Hepatocyte (in vitro differentiated cells): Measurements from ENCODE around the gene ETV2. TPM values are rescaled to one million over a fixed set of nuclear protein-coding genes. Genes with fewer than 3 reads are reported as not detected.
A peak's percentile ranks its signal among the peaks of the same experiment; 100 is the strongest.

ENCODE experiments used
- DNase-seq: peaks from one replicate; pipeline ENCODE4 v3.0.0-alpha.2; 2016; ENCODE audit warnings: low spot score
- H2AFZ ChIP-seq: fragments of 200-600 bp; sonication (generic); 2 replicates; pipeline ENCODE4 v1.6.0; 2016; ENCODE audit warnings: antibody characterized with exemption, mild to moderate bottlenecking
- H3K27ac ChIP-seq: fragments of 200-600 bp; sonication (generic); 2 replicates; pipeline ENCODE4 v1.5.1; 2016; ENCODE audit warnings: mild to moderate bottlenecking
- H3K27me3 ChIP-seq: fragments of 200-600 bp; sonication (generic); 2 replicates; pipeline ENCODE4 v1.6.1; 2016
- H3K36me3 ChIP-seq: fragments of 200-600 bp; sonication (generic); replicated peaks from 2 replicates; pipeline ENCODE4 v1.5.1; 2016; ENCODE audit warnings: low read depth; ENCODE audit not compliant: insufficient read depth
- H3K4me1 ChIP-seq: fragments of 200-600 bp; sonication (generic); 2 replicates; pipeline ENCODE4 v1.5.1; 2016; ENCODE audit warnings: mild to moderate bottlenecking, moderate library complexity; ENCODE audit not compliant: insufficient read depth
- H3K4me2 ChIP-seq: fragments of 200-600 bp; sonication (generic); 2 replicates; pipeline ENCODE4 v1.6.0; 2016
- H3K4me3 ChIP-seq: fragments of 200-600 bp; sonication (generic); 2 replicates; pipeline ENCODE4 v1.5.1; 2016; ENCODE audit warnings: mild to moderate bottlenecking
- H3K79me2 ChIP-seq: fragments of 200-600 bp; sonication (generic); 2 replicates; pipeline ENCODE4 v1.6.0; 2017; ENCODE audit warnings: mild to moderate bottlenecking
- H3K9me2 ChIP-seq: fragments of 200-600 bp; sonication (generic); replicated peaks from 2 replicates; pipeline ENCODE4 v1.6.0; 2017; ENCODE audit warnings: mild to moderate bottlenecking; ENCODE audit not compliant: insufficient read depth
- H3K9me3 ChIP-seq: fragments of 200-600 bp; sonication (generic); 2 replicates; pipeline ENCODE4 v1.5.1; 2016; ENCODE audit warnings: low read depth, mild to moderate bottlenecking
- H4K20me1 ChIP-seq: fragments of 200-600 bp; sonication (generic); 2 replicates; pipeline ENCODE4 v1.6.0; 2016; ENCODE audit warnings: mild to moderate bottlenecking; ENCODE audit not compliant: insufficient read depth, poor library complexity, severe bottlenecking
- CTCF ChIP-seq: fragments of 200-600 bp; sonication (generic); IDR thresholded peaks from 2 replicates; pipeline ENCODE4 v1.5.1; 2016; ENCODE audit warnings: antibody characterized with exemption, mild to moderate bottlenecking; ENCODE audit not compliant: poor library complexity
- EZH2 ChIP-seq: fragments of 200-600 bp; sonication (generic); IDR thresholded peaks from 2 replicates; pipeline ENCODE4 v1.6.1; 2016; ENCODE audit warnings: antibody characterized with exemption, mild to moderate bottlenecking, borderline replicate concordance
- EZH2phosphoT487 ChIP-seq: fragments of 200-600 bp; sonication (generic); IDR thresholded peaks from one replicate; pipeline ENCODE4 v1.6.1; 2018; ENCODE audit warnings: antibody characterized with exemption, mild to moderate bottlenecking, low read depth, moderate library complexity; ENCODE audit not compliant: unreplicated experiment, severe bottlenecking
- WGBS: methylation state at CpG from one replicate; pipeline ENCODE4 v1.1.6; 2016; ENCODE audit warnings: low lambda C conversion rate; ENCODE audit errors: missing lambda C conversion rate; 5-methylcytosine and 5-hydroxymethylcytosine counted together
- polyA plus RNA-seq: library from polyadenylated mRNA; unstranded; fragments of >200 nt; fragmentation: Nextera tagmentation; extraction: Ambion mirVana; gene quantifications from 2 replicates; pipeline ENCODE4 v1.2.1, GENCODE V29; 2016
- total RNA-seq: library from RNA; depleted of rRNA; stranded (reverse); fragments of >200 nt; gene quantifications from 2 replicates; pipeline ENCODE4 v1.2.3, GENCODE V29; 2014

ETV2 gene
- total and polyA plus RNA-seq, 2 experiments from 2014 or later: 0.79 to 1.4 TPM

- Histone ChIP-seq H3K9me3 (no peaks in the 10 kb centered on the region), H3K36me3 (no peaks in the 10 kb centered on the region), H2AFZ (no peak overlapping the region), H3K4me2 (no peak overlapping the region), H3K27me3 (no peaks in the 10 kb centered on the region), H3K27ac (no peak overlapping the region), H3K79me2 (no peaks in the 10 kb centered on the region), H3K4me1 (no peaks in the 10 kb centered on the region), H3K9me2 (no peaks in the 10 kb centered on the region), H3K4me3 (no peak overlapping the region), H4K20me1 (no peaks in the 10 kb centered on the region)
- DNase-seq: no peak
- WGBS: 96% methylated on average over 3 of the region's 3 CpGs
- TF ChIP-seq CTCF (no peak), EZH2phosphoT487 (no peak), EZH2 (no peak)
Measured at GRCh38 chr19:35636651-35637050, 4.9 kb upstream of the ETV2 start.

GRCh38 chr19:35637165-35637564 is 4.4 kb upstream of the ETV2 start:
- no peaks in the 10 kb centered on the region for H3K4me1 ChIP-seq
- no peaks in the 10 kb centered on the region for H3K79me2 ChIP-seq
- TF ChIP-seq CTCF (no peak), EZH2 (no peak), EZH2phosphoT487 (no peak)
- H4K20me1 ChIP-seq: no peaks in the 10 kb centered on the region
- no peaks in the 10 kb centered on the region for H3K9me2 ChIP-seq
- H3K36me3 ChIP-seq: no peaks in the 10 kb centered on the region
- no peak overlapping the region for H3K27ac ChIP-seq
- no peak overlapping the region for H3K4me3 ChIP-seq
- DNase-seq: peak; percentile 3
- H3K4me2 ChIP-seq: no peak overlapping the region
- no peaks in the 10 kb centered on the region for H3K27me3 ChIP-seq
- 97% methylated on average over 25 of the region's 25 CpGs for WGBS
- H2AFZ ChIP-seq: no peak overlapping the region
- no peaks in the 10 kb centered on the region for H3K9me3 ChIP-seq

GRCh38 chr19:35639321-35639639 is 2.3 kb upstream of the ETV2 start:
- no peaks in the 10 kb centered on the region for H3K36me3 ChIP-seq
- peaks cover 8% of the 10 kb centered on the region for H3K4me1 ChIP-seq
- H3K4me3 ChIP-seq: no peak overlapping the region
- TF ChIP-seq EZH2phosphoT487: no peak
- no peak for TF ChIP-seq CTCF
- no peak for TF ChIP-seq EZH2
- no peaks in the 10 kb centered on the region for H3K27me3 ChIP-seq
- H3K79me2 ChIP-seq: no peaks in the 10 kb centered on the region
- no peaks in the 10 kb centered on the region for H3K9me3 ChIP-seq
- DNase-seq: no peak
- 65% methylated on average over 6 of the region's 6 CpGs for WGBS
- no peak overlapping the region for H3K4me2 ChIP-seq
- no peak overlapping the region for H2AFZ ChIP-seq
- H3K27ac ChIP-seq: no peak overlapping the region
- no peaks in the 10 kb centered on the region for H3K9me2 ChIP-seq
- H4K20me1 ChIP-seq: no peaks in the 10 kb centered on the region

- Histone ChIP-seq H3K9me3 (no peaks in the 10 kb centered on the region), H4K20me1 (no peaks in the 10 kb centered on the region), H2AFZ (no peak overlapping the region), H3K9me2 (no peaks in the 10 kb centered on the region), H3K4me3 (no peak overlapping the region), H3K4me1 (peaks cover 8% of the 10 kb centered on the region), H3K27ac (no peak overlapping the region), H3K79me2 (no peaks in the 10 kb centered on the region), H3K36me3 (no peaks in the 10 kb centered on the region), H3K4me2 (no peak overlapping the region), H3K27me3 (no peaks in the 10 kb centered on the region)
- WGBS: 90% methylated on average over 8 of the region's 8 CpGs
- TF ChIP-seq EZH2: no peak
- TF ChIP-seq CTCF: no peak
- TF ChIP-seq EZH2phosphoT487: no peak
- no peak for DNase-seq
Measured at GRCh38 chr19:35639863-35640262, 1.7 kb upstream of the ETV2 start.
